HEK293T (cell line): Measurements from ENCODE around the gene ERCC1.

Source experiments
- BHLHE40 ChIP-seq: fragments of 450-650 bp; IDR thresholded peaks from 2 replicates; pipeline ENCODE4 v1.6.1; 2016; ENCODE audit warnings: mild to moderate bottlenecking, moderate library complexity, borderline replicate concordance
- CTBP1 ChIP-seq: fragments of 450-650 bp; IDR thresholded peaks from 2 replicates; pipeline ENCODE4 v1.6.1; 2016; ENCODE audit warnings: borderline replicate concordance
- ELF4 ChIP-seq: fragments of 450-650 bp; IDR thresholded peaks from 2 replicates; pipeline ENCODE4 v1.6.1; 2017; ENCODE audit warnings: antibody characterized with exemption
- FOXA1 ChIP-seq: fragments of 450-650 bp; IDR thresholded peaks from 2 replicates; pipeline ENCODE4 v1.6.1; 2016; ENCODE audit warnings: mild to moderate bottlenecking
- HDGF ChIP-seq: fragments of 450-650 bp; IDR thresholded peaks from 2 replicates; pipeline ENCODE4 v1.6.1; 2017; ENCODE audit warnings: antibody characterized with exemption, borderline replicate concordance
- NFRKB ChIP-seq: fragments of 450-650 bp; IDR thresholded peaks from 2 replicates; pipeline ENCODE4 v1.6.1; 2016; ENCODE audit warnings: mild to moderate bottlenecking, moderate library complexity
- SP1 ChIP-seq: fragments of 450-650 bp; IDR thresholded peaks from 2 replicates; pipeline ENCODE4 v1.6.1; 2017
- TARDBP ChIP-seq: fragments of 450-650 bp; IDR thresholded peaks from 2 replicates; pipeline ENCODE4 v1.6.1; 2016
- TF ChIP-seq, protein P1 (sequence below): fragments of 450-650 bp; IDR thresholded peaks from 2 replicates; pipeline ENCODE4 v1.6.1; 2016

DNA sequence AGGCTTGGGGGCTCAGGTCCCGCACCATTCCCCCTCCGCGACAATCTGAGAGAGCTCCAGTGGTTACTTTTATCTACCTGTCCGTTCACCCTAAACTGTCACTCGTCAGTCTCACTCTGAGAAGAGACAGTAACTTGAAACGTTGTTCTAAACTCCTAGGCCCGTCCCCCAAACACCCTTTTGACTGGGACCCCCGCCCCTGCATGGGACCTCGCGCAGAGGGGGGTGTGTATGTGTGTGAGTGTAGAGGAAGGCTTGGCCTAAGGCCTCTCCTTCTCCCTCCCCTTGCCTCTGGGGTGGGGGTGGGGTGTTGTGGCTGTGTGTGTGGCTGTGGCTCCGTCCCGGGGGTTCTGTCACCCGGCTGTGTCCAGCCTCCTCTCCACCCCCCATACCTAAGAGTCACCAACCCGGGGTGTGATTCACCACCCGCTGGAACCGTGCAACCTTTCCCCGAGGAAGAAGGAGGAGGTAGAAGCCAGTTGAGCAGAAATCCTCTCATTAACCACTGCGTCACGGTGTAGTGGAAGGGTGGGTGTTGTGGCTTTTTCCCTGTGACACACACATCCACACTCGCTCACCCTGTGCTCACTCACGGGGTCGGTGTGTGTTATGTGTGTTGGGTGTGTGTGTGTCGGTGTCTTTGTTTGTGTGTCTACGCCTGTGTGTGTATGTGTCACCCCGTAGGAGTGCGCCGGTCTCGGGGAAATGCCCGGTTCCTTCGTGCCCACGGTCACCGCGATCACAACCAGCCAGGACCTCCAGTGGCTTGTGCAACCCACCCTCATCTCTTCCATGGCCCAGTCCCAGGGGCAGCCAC is 46.4 kb upstream of the ERCC1 start:
- TF ChIP-seq BHLHE40 (no peak), ELF4 (no peak), HDGF (no peak), TARDBP (no peak), FOXA1 (no peak), CTBP1 (no peak), SP1 (no peak), NFRKB (no peak)
- TF ChIP-seq, protein P1, sequence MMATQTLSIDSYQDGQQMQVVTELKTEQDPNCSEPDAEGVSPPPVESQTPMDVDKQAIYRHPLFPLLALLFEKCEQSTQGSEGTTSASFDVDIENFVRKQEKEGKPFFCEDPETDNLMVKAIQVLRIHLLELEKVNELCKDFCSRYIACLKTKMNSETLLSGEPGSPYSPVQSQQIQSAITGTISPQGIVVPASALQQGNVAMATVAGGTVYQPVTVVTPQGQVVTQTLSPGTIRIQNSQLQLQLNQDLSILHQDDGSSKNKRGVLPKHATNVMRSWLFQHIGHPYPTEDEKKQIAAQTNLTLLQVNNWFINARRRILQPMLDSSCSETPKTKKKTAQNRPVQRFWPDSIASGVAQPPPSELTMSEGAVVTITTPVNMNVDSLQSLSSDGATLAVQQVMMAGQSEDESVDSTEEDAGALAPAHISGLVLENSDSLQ = no peak
